Left colon (tissue), 2 donors: Measurements from ENCODE around the gene USP30. TPM values are rescaled to one million over a fixed set of nuclear protein-coding genes. Genes with fewer than 3 reads are reported as not detected.
A peak's percentile ranks its signal among the peaks of the same experiment; 100 is the strongest.
"Not testable (repeated sequence)": the region's sequence is repeated elsewhere in the genome, so short reads cannot be mapped to it uniquely, and the experiment has no call there.

ENCODE experiments used
- ATAC-seq: fragments of 200-7000 bp; cut with Tn5 transposase; one replicate; pipeline ENCODE4 v1.9.1; 2020; ENCODE audit warnings: mild to moderate bottlenecking, moderate library complexity
- DNase-seq, 2 donors: peaks; one replicate each; pipeline ENCODE4 v3.0.0-alpha.2; 2020
- intact Hi-C, 2 donors: fragments of 100-400 bp; cut with DNase I in 1 of 2; cut with micrococcal nuclease in 1 of 2; formaldehyde crosslinking; loops; one replicate each; pipeline versions ENCODE4 v1.11.2 to v1.14.0; 2022; cut with DNase I, micrococcal nuclease
- total RNA-seq, 2 donors: library from RNA; stranded (reverse); fragmentation: NEBNext Ultra II Directional; extraction: Animal tissue kit (Norgen Biotek cat#: 25700); gene quantifications; one replicate each; pipeline ENCODE4 v1.2.1, GENCODE V29; 2021
- donor health status: DM: no; HTN: no; CAD: no.
- donor health status: DM: yes; HTN: yes; CAD: no.

Gene USP30
- total RNA-seq, 2 donors from 2014 or later: 26.6 to 33.5 TPM

DNA sequence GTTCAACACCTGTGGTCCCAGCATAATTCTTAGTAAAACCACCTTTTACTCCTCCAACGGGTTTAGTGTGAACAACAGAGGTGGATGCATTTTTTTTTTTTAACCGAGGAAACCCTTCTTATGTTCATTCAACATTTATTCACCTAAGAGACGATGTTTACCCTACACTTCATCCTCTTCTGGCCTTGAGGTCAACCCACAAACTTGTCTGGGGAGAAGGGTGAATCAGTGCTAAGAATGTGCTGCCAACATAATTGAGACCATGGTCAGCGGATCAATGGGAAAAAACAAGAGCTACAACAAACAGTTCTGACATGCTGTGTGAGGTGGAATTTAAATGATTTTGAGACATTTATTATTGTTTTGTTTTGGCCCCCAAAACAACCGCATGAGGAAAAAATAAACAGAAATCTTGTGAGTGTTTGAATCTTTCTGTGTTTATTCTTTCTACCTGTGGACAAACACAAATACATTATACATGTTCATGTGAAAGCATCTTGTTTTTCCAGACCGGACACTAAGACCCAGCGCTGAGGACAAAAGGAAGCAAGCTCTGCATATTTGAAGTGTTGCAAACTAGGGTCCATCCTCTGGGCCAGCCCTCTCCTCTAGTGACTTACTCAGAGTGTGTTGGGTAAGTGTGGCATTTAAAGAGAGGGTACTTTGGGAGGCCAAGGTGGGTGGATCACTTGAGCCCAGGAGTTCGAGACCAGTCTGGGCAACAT lies 5.1 kb upstream of the USP30 start:
- intact Hi-C loops: no loop called here
- ATAC-seq (no peak), DNase-seq (no peak)

DNA sequence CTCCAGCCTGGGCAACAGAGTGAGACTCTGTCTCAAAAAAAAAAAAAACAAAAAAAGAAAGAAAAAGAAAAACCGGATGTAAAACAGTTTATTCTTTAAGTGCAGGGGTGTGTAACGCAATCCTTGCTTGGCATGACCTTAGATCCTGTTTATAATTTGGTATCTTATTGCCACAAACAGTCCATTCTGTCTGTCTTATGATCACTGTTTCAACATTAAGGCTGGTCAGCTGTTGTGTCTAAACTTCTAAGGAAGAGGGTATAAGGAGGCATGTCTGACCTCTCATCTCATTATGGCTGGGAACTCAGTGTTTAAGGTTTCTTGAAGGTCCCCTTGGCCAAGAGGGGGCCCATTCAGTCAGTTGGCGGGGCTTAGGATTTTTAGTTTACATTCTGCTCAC lies 3.7 kb upstream of the USP30 start:
- ATAC-seq: peak; percentile 34
- intact Hi-C loops, DNase-seq: not testable (repeated sequence)

- DNase-seq, intact Hi-C loops: not testable (repeated sequence)
- peak; percentile 56 for ATAC-seq
Measured at GRCh38 chr12:109049794-109050193, 2.6 kb upstream of the USP30 start.

DNA sequence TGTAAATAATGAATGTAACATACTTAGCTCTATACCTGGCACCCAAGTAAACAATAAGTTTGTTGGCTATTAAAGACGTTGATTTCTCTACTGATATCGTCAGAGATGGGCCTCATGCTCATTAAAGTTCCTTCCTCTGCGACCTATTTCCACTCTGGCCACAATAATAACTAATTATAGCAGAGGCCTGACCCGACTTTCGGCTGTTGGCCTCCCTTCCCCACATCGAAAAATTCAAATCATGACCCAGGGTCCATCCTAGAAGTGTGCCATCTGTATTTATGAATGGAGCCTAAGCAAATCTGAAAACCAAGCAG lies 321 bp upstream of the USP30 start:
- intact Hi-C loops: no loop called here
- DNase-seq: no peak
- ATAC-seq: no peak

DNA sequence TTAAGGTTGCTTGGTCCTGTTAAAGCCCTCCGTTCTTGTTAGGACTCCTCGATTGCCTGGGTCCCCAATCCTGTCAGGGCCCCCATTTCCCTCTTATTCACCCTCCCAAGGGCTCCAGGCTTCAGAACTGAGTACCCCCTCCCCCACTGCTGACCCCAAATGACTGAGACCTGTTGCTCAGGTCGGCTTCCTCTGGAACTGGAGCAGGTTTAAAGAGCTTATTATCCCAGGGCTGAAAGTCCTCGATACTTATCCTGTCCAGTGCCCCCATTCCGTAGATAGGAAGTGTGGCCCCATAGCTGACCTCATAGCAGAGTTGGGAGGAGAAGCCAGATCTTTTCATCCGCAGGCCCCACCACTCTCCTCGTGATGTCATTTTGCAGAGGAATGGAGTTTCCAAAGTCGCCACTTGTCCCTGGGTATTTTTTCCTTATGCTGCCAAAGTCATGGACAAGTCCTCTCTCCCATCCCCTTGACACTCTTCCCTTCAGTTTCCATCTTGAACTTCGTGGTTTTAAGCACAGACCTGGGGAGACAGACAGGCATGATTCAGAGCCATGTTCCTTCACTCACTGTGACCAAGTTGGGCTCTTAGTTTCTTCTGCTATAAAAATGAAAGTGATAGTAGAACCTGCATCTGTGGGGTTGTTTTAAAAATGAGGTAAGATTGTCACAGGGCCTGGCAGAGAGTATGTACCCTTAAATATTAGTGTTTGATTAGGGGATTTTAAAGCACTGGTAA lies 1.2 kb downstream of the USP30 start:
- intact Hi-C loops: no loop called here
- peak; percentile 24 for ATAC-seq
- DNase-seq: no peak

- DNase-seq, ATAC-seq, intact Hi-C loops: not testable (repeated sequence)
Measured at GRCh38 chr12:109054124-109054513, 1.7 kb downstream of the USP30 start.

DNA sequence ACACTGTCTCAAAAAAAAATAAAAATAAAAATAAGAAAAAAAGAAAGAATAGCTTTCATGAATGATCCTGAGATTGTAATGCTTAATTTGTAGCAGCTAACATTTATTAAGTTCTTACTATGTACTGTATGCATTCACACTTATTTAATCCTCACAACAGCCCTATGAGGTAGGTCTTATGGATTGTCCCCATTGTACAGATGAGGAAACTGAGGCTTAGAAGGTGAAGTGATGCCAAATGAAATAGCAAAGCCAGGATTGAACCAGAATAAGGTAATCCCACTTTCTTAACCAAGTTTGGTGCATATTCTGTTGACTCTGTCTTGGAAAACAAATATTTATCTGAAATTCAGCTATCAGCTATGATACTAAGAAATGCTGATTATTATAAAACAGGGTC lies 2.1 kb downstream of the USP30 start:
- DNase-seq (no peak), ATAC-seq (no peak)
- intact Hi-C loops: no loop called here

DNA sequence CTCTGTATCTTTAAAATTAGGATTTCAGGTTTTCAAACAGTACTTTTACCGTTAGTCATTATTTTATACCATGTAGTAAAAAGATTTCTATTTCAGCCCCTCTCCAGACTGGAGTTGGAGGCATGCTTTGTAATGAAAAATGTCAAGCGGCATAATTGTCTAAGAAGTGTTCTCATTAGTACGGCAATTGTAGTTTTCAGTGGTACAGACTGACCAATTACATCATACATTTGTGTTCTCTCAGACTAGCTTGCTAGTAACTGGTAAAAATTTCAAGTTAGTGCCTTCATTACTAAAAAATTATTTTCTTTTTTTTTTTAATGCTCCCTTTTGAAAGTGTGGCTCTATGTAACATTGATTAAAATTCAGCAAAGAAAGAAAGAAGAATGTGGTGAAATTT lies 4.5 kb downstream of the USP30 start:
- DNase-seq (no peak), ATAC-seq (no peak)
- intact Hi-C loops: no loop called here

- DNase-seq: no peak
- intact Hi-C loops: no loop called here
- ATAC-seq: no peak
Measured at GRCh38 chr12:109057376-109057775, 5.0 kb downstream of the USP30 start.

GRCh38 chr12:109058773-109059172 lies 6.4 kb downstream of the USP30 start:
- DNase-seq (no peak), ATAC-seq (no peak)
- intact Hi-C loops: no loop called here

DNA sequence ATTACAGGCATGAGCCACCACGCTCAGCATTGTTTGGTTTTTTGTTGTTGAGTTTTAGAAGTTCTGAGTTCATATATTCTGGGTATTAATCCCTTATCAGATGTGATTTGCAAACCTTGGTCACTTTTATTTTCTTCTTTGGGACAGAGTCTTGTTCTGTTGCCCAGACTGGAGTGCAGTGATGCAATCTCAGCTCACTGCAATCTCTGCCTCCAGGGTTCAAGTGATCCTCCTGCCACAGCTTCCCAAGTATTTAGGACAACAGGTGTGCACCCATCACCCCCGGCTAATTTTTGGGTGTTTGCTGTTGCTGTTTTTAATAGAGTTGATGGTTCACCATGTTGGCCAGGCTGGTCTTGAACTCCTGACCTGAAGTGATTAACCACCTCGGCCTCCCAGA lies 11.8 kb downstream of the USP30 start:
- intact Hi-C loops: no loop called here
- ATAC-seq (no peak), DNase-seq (no peak)

DNA sequence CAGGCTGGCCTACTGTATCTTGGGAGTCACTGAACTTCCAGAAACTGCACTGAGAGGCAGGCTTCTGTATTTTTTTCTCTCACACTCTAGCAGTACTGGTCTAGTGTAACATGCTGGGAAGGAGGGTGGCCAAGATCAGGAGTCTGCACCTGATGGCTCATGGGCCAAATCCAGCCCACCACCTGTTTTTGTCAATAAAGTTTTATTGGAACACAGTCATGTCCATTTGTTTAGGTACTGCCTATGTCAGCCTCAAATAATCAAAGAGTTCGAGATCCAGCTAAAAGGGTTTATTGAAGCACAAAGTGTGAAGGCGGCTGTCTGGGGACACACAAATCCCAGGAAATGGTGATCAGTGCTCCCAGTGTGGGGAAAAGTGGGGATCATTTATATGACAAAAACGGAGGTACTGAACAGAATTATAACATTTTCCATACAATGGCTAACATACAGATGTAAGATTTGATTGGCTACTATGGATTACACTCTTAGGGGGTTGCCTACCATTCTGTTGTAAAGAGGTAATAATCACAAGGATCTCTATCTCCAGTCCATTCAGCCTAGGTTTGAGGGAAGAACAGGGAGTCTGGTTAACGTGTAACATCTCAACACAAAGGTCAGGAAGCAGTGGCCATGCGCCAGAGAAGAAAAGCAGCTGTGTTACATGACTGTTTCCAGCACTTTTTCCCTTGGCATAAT lies 12.9 kb downstream of the USP30 start:
- ATAC-seq (peak; percentile 39), DNase-seq (peak; percentile 59 to 75)
- intact Hi-C loops: no loop called here

DNA sequence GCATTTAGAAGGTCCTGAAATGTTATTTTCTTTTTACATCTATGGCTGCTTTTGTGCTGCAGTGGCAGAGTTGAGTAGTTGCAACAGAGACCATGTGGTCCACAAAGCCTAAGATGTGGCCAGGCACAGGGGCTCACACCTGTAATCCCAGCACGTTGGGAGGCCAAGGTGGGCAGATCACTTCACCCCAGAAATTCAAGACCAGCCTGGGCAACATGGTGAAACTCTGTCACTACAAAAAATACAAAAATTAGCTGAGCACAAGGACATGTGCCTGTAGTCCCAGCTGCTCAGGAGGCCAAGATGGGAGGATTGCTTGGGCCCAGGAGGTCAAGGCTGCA lies 13.4 kb downstream of the USP30 start:
- no peak for ATAC-seq
- no peak for DNase-seq
- intact Hi-C loops: no loop called here

GRCh38 chr12:109069307-109070271 lies 17.2 kb downstream of the USP30 start:
- DNase-seq (peak; percentile 70 to 90), ATAC-seq (peak; percentile 88)
- intact Hi-C loops: no loop called here

DNA sequence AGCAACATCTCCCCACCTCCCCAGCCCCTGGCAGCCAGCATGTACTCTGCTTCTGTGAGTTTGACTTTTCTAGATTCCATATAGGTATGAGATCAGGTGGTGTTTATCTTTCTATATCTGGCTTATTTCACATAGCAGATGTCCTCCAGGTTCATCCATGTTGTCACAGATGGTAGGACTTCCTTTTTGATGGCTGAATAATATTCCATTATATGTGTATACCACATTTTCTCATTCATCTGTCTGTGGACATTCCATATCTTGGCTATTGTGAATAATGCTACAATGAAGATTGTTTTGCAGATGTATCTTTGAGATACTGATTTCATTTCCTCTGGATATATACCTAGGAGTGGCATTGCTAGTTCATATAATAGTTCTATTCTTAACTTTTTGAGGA lies 22.5 kb downstream of the USP30 start:
- intact Hi-C loops: no loop called here
- ATAC-seq (no peak), DNase-seq (no peak)

DNA sequence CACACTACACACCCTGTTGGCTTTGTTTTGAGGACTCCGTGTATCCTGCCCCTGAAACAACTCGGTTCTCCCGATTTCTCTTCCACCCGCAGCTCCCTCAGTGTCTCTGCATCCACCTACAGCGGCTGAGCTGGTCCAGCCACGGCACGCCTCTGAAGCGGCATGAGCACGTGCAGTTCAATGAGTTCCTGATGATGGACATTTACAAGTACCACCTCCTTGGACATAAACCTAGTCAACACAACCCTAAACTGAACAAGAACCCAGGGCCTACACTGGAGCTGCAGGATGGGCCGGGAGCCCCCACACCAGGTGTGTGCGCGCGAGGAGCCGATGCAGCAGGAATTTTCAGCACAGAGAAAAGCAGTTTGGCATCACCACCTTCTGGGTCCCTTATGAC lies 30.4 kb downstream of the USP30 start:
- no peak for DNase-seq
- ATAC-seq: no peak
- intact Hi-C loops: loop anchor here in 1 of 2 donors (10.0 kb wide), 1 partner anchor 128 kb away; no protein-coding TSS in a partner anchor

- ATAC-seq: peak; percentile 58
- intact Hi-C loops: loop anchor here in 1 of 2 donors (10.0 kb wide), 1 partner anchor 130 kb away; no protein-coding TSS in a partner anchor
- no peak for DNase-seq
Measured at GRCh38 chr12:109084425-109084824, 32.0 kb downstream of the USP30 start.

- DNase-seq (no peak), ATAC-seq (no peak)
- intact Hi-C loops: loop anchor here in 1 of 2 donors (10.0 kb wide), 1 partner anchor 131 kb away; no protein-coding TSS in a partner anchor
Measured at GRCh38 chr12:109085590-109085989, 33.2 kb downstream of the USP30 start.

DNA sequence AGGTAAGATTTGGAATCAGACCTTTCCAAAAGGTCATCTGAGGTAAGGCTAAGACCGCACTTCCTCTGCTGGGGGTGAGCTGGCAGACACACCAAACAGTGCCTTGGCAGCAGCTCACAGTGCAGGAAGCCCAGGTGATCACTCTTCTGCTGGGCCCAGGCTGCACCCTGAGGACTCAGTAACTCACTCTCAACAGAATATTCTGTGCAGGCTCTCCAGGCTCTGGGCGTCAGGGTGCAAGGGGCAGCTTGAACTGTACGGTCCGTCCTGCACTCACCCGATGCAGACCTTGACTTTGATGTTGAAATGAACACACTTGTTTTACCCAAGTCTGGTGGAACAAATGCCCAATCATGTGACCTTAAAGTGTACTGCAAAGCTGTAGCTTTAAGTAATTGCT lies 34.9 kb downstream of the USP30 start:
- peak; percentile 57 for ATAC-seq
- intact Hi-C loops: loop anchor here in 1 of 2 donors (10.0 kb wide), 1 partner anchor 132 kb away; no protein-coding TSS in a partner anchor
- no peak for DNase-seq
